A549 (cell line): ENCODE results near the gene KCNQ1OT1.

Experiments
- CTCF ChIP-seq: fragments of >200 bp; sonication (Bioruptor Twin); formaldehyde crosslinking; IDR thresholded peaks from 3 replicates; pipeline ENCODE4 v1.5.1; 2016
- FOSL2 ChIP-seq, 2 experiments: fragments of 450-650 bp in 1 of 2; fragments of >200 bp in 1 of 2; sonication (Bioruptor Twin) in 1 of 2; formaldehyde crosslinking; IDR thresholded peaks; 2 replicates each; pipeline versions ENCODE4 v1.5.0 to v1.6.1; 2016 to 2020; ENCODE audit warnings: mild to moderate bottlenecking in 1 of 2, moderate library complexity in 1 of 2
- RAD21 ChIP-seq, 2 experiments: fragments of >200 bp in 1 of 2; sonication (Bioruptor Twin) in 1 of 2; formaldehyde crosslinking in 1 of 2; IDR thresholded peaks in 1 of 2; conservative IDR thresholded peaks in 1 of 2; 2 replicates in 1 of 2; 3 replicates in 1 of 2; pipeline ENCODE4 v1.6.1; 2012 to 2018; ENCODE audit warnings: inconsistent platforms in 1 of 2
- REST ChIP-seq: fragments of 200-600 bp; sonication (generic); IDR thresholded peaks from 2 replicates; pipeline ENCODE4 v1.6.1; 2016; ENCODE audit warnings: antibody characterized with exemption, mild to moderate bottlenecking, moderate library complexity

DNA sequence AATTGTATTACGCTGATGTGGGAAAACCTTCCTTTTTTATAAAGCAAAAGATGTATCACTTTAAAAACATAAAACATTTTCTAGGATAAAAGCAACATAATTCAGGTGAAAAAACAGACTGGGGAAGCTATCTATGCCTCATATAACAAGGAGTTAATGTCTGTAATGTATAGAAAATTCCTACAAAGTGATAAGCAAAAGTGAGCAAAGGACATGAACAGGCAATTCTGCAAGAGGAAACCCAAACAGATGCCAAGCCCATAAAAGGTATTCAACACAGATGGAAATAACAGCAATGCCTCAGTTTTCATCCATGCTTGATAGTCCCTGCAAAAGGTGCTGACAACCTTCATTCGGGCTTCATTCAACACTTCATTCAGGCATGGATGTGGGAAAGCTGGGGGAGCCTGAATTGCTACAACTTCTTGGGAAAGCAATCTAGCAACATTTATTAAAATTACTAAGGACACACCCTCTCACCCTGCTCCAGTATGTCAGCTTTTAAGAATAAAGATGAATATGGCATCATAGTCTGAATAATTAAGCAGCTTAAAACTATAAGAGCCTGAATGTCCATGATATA lies 39.3 kb downstream of the KCNQ1OT1 start:
- TF ChIP-seq CTCF = no peak
- TF ChIP-seq REST = no peak
- no peak for TF ChIP-seq FOSL2 (IDR thresholded peaks at IDR 0.05)
- TF ChIP-seq FOSL2 (CRISPR knock-in tag; IDR thresholded peaks at IDR 0.05) = no peak
- no peak for TF ChIP-seq RAD21 (conservative IDR thresholded peaks at IDR 0.05 in 1 of 2, IDR thresholded peaks at IDR 0.05 in 1 of 2)
